DOHH2 (cell line): ENCODE data around the gene UGT1A8.

Experiments used
- H3F3A ChIP-seq: fragments of 200-600 bp; sonication (generic), shearing (Covaris generic); 2 replicates; pipeline ENCODE4 v1.6.0; 2016; ENCODE audit warnings: antibody characterized with exemption, mild to moderate bottlenecking; ENCODE audit not compliant: control insufficient read depth, insufficient read depth
- H3K27ac ChIP-seq: fragments of 200-600 bp; sonication (generic); 2 replicates; pipeline ENCODE4 v1.5.1; 2014; ENCODE audit warnings: low read depth, mild to moderate bottlenecking, low read length, moderate library complexity
- H3K27me3 ChIP-seq: fragments of 200-600 bp; sonication (generic); 2 replicates; pipeline ENCODE4 v1.6.1; 2014; ENCODE audit warnings: mild to moderate bottlenecking, low read length, mixed read lengths; ENCODE audit not compliant: control insufficient read depth
- H3K36me3 ChIP-seq: fragments of 200-600 bp; sonication (generic); 2 replicates; pipeline ENCODE4 v1.6.1; 2014; ENCODE audit warnings: mild to moderate bottlenecking, low read length, moderate library complexity, mixed read lengths; ENCODE audit not compliant: control insufficient read depth
- H3K4me1 ChIP-seq: fragments of 200-600 bp; sonication (generic); 2 replicates; pipeline ENCODE4 v1.6.1; 2014; ENCODE audit warnings: mild to moderate bottlenecking, low read length, mixed read lengths; ENCODE audit not compliant: control insufficient read depth
- H3K4me2 ChIP-seq: fragments of 200-600 bp; sonication (generic); 2 replicates; pipeline ENCODE4 v1.6.0; 2014; ENCODE audit warnings: mild to moderate bottlenecking, low read length, moderate library complexity
- H3K4me3 ChIP-seq: fragments of 200-600 bp; sonication (generic); 2 replicates; pipeline ENCODE4 v1.5.1; 2014; ENCODE audit warnings: mild to moderate bottlenecking, low read length, mixed read lengths
- H3K79me2 ChIP-seq: fragments of 200-600 bp; sonication (generic); 2 replicates; pipeline ENCODE4 v1.6.1; 2014; ENCODE audit warnings: mild to moderate bottlenecking, low read length, mixed read lengths; ENCODE audit not compliant: control insufficient read depth
- H3K9me2 ChIP-seq: fragments of 200-600 bp; sonication (generic); replicated peaks from 2 replicates; pipeline ENCODE4 v1.6.1; 2014; ENCODE audit warnings: mild to moderate bottlenecking, low read length, mixed read lengths; ENCODE audit not compliant: control insufficient read depth
- H3K9me3 ChIP-seq: fragments of 200-600 bp; sonication (generic); 2 replicates; pipeline ENCODE4 v1.6.1; 2014; ENCODE audit warnings: antibody characterized with exemption, low read length, mixed read lengths; ENCODE audit not compliant: control insufficient read depth, insufficient read depth
- H4K20me1 ChIP-seq: fragments of 200-600 bp; sonication (generic); 2 replicates; pipeline ENCODE4 v1.6.0; 2014; ENCODE audit warnings: low read depth, mild to moderate bottlenecking, antibody characterized with exemption, low read length, moderate library complexity; ENCODE audit not compliant: control insufficient read depth, insufficient read depth
- EZH2phosphoT487 ChIP-seq: fragments of 200-600 bp; sonication (generic); IDR thresholded peaks from 2 replicates; pipeline ENCODE4 v1.6.1; 2017; ENCODE audit warnings: borderline replicate concordance, mild to moderate bottlenecking, antibody characterized with exemption, low read length, moderate library complexity, mixed read lengths
- TF ChIP-seq, protein P1 (sequence below): fragments of 200-600 bp; sonication (generic); IDR thresholded peaks from one replicate; pipeline ENCODE4 v1.5.1; 2014; ENCODE audit warnings: antibody characterized with exemption, mild to moderate bottlenecking, low read depth, low read length; ENCODE audit not compliant: poor library complexity, severe bottlenecking

Gene UGT1A8

GRCh38 chr2:233674995-233675394, 57.6 kb downstream of the UGT1A8 start:
- H3F3A ChIP-seq = no peaks in the 10 kb centered on the region
- no peaks in the 10 kb centered on the region for H3K9me2 ChIP-seq
- no peak overlapping the region for H3K4me2 ChIP-seq
- H3K4me3 ChIP-seq = no peak overlapping the region
- no peaks in the 10 kb centered on the region for H3K9me3 ChIP-seq
- H3K4me1 ChIP-seq = no peaks in the 10 kb centered on the region
- H4K20me1 ChIP-seq = no peaks in the 10 kb centered on the region
- H3K27ac ChIP-seq = no peak overlapping the region
- no peaks in the 10 kb centered on the region for H3K79me2 ChIP-seq
- H3K27me3 ChIP-seq = no peaks in the 10 kb centered on the region; the same call in 1 of the 2 replicates
- no peak for TF ChIP-seq EZH2phosphoT487
- TF ChIP-seq, protein P1, sequence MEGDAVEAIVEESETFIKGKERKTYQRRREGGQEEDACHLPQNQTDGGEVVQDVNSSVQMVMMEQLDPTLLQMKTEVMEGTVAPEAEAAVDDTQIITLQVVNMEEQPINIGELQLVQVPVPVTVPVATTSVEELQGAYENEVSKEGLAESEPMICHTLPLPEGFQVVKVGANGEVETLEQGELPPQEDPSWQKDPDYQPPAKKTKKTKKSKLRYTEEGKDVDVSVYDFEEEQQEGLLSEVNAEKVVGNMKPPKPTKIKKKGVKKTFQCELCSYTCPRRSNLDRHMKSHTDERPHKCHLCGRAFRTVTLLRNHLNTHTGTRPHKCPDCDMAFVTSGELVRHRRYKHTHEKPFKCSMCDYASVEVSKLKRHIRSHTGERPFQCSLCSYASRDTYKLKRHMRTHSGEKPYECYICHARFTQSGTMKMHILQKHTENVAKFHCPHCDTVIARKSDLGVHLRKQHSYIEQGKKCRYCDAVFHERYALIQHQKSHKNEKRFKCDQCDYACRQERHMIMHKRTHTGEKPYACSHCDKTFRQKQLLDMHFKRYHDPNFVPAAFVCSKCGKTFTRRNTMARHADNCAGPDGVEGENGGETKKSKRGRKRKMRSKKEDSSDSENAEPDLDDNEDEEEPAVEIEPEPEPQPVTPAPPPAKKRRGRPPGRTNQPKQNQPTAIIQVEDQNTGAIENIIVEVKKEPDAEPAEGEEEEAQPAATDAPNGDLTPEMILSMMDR = no peak
- no peaks in the 10 kb centered on the region for H3K36me3 ChIP-seq

GRCh38 chr2:233676046-233676445, 58.6 kb downstream of the UGT1A8 start:
- H3K36me3 ChIP-seq = no peaks in the 10 kb centered on the region

GRCh38 chr2:233679196-233679595, 61.8 kb downstream of the UGT1A8 start:
- Histone ChIP-seq H3F3A (no peaks in the 10 kb centered on the region), H3K9me3 (no peaks in the 10 kb centered on the region), H3K79me2 (no peaks in the 10 kb centered on the region), H3K36me3 (no peaks in the 10 kb centered on the region), H3K27me3 (no peaks in the 10 kb centered on the region; the same call in 1 of the 2 replicates), H3K4me1 (peaks cover 9% of the 10 kb centered on the region), H3K27ac (no peak overlapping the region), H4K20me1 (no peaks in the 10 kb centered on the region), H3K9me2 (no peaks in the 10 kb centered on the region), H3K4me3 (no peak overlapping the region), H3K4me2 (no peak overlapping the region)
- TF ChIP-seq, protein P1 = no peak
- no peak for TF ChIP-seq EZH2phosphoT487

More at GRCh38 chr2:233676046-233676445, 58.6 kb downstream of the UGT1A8 start:
- Histone ChIP-seq H4K20me1 (no peaks in the 10 kb centered on the region), H3K4me1 (no peaks in the 10 kb centered on the region), H3K4me3 (no peak overlapping the region), H3K9me2 (no peaks in the 10 kb centered on the region), H3F3A (no peaks in the 10 kb centered on the region), H3K4me2 (no peak overlapping the region), H3K27me3 (no peaks in the 10 kb centered on the region; the same call in 1 of the 2 replicates), H3K79me2 (no peaks in the 10 kb centered on the region), H3K9me3 (no peaks in the 10 kb centered on the region), H3K27ac (no peak overlapping the region)
- TF ChIP-seq EZH2phosphoT487 = no peak
- TF ChIP-seq, protein P1 = no peak
